Kidney (tissue), 14 donors: ENCODE data around the gene GJA3. TPM values are rescaled to one million over a fixed set of nuclear protein-coding genes. Genes with fewer than 3 reads are reported as not detected.

Experiments
- DNase-seq, 5 donors: peaks; one replicate each; pipeline ENCODE4 v3.0.0-alpha.2; 2013 to 2020
- FAIRE-seq: peaks from 2 replicates; lab custom pipeline; 2012; peaks lifted over from hg19 to GRCh38; lab: Jason Lieb, UNC
- H3K27ac ChIP-seq, 2 donors: one replicate each; pipeline ENCODE4 v1.7.0; 2013; ENCODE audit warnings: low read depth in 2 of 2, low read length in 2 of 2, inconsistent platforms in 1 of 2
- H3K27me3 ChIP-seq: one replicate; pipeline ENCODE4 v1.7.1; 2013; ENCODE audit warnings: low read length, inconsistent platforms; ENCODE audit not compliant: control insufficient read depth, insufficient read depth
- H3K36me3 ChIP-seq, 3 donors: one replicate each; pipeline versions ENCODE4 v1.7.0 to v1.7.1; 2013; ENCODE audit warnings: low read length in 3 of 3, control low read depth in 1 of 3, inconsistent platforms in 1 of 3; ENCODE audit not compliant: insufficient read depth in 3 of 3, control insufficient read depth in 2 of 3
- H3K4me1 ChIP-seq, 3 donors: one replicate each; pipeline versions ENCODE4 v1.7.0 to v1.7.1; 2013; ENCODE audit warnings: low read length in 3 of 3, inconsistent platforms in 1 of 3, low read depth in 1 of 3; ENCODE audit not compliant: control insufficient read depth in 2 of 3, insufficient read depth in 2 of 3
- H3K4me3 ChIP-seq, 3 donors: one replicate each; pipeline versions ENCODE4 v1.7.0 to v1.8.1; 2013; ENCODE audit warnings: low read length in 3 of 3, control low read depth in 1 of 3, inconsistent platforms in 1 of 3
- H3K9ac ChIP-seq, 3 donors: one replicate each; pipeline versions ENCODE4 v1.7.0 to v1.7.1; 2013; ENCODE audit warnings: low read length in 3 of 3, control low read depth in 1 of 3, inconsistent platforms in 1 of 3
- H3K9me3 ChIP-seq, 3 donors: one replicate each; pipeline versions ENCODE4 v1.7.0 to v1.7.1; 2013; ENCODE audit warnings: low read length in 3 of 3, control low read depth in 1 of 3, inconsistent platforms in 1 of 3; ENCODE audit not compliant: control insufficient read depth in 2 of 3, insufficient read depth in 1 of 3
- intact Hi-C: fragments of 100-400 bp; cut with DNase I; formaldehyde crosslinking; loops from one replicate; pipeline ENCODE4 v1.11.1; 2022
- polyA plus RNA-seq: library from polyadenylated mRNA; stranded (reverse); fragments of 350-450 nt; fragmentation: Illumina TruSeq; extraction: RNeasy Lipid Tissue Mini Kit (QIAGEN cat#74804); gene quantifications from one replicate; pipeline ENCODE4 v1.2.3, GENCODE V29; 2014; ENCODE audit warnings: low read depth, low replicate concordance; ENCODE audit not compliant: insufficient read depth
- total RNA-seq: library from RNA; stranded (reverse); fragmentation: NEBNext Ultra II Directional; extraction: Animal tissue kit (Norgen Biotek cat#: 25700); gene quantifications from one replicate; pipeline ENCODE4 v1.2.1, GENCODE V29; 2021
- TF ChIP-seq, protein P1 (sequence below): IDR thresholded peaks from 3 replicates; pipeline ENCODE4 v1.5.1; 2012; ENCODE audit warnings: mild to moderate bottlenecking, moderate library complexity, borderline replicate concordance; ENCODE audit not compliant: insufficient read depth; ENCODE audit errors: extremely low read depth
- donor health status: control.
- donor health status: control.
- donor health status: control.
- donor health status: control.
- donor health status: control.
- donor health status: DM: yes; HTN: yes; CAD: no.
- donor health status: Normal renal cell carcinoma (clear cell type).

Gene GJA3
- total and polyA plus RNA-seq, 2 donors from 2014 or later: 0.16 to 1.1 TPM

DNA sequence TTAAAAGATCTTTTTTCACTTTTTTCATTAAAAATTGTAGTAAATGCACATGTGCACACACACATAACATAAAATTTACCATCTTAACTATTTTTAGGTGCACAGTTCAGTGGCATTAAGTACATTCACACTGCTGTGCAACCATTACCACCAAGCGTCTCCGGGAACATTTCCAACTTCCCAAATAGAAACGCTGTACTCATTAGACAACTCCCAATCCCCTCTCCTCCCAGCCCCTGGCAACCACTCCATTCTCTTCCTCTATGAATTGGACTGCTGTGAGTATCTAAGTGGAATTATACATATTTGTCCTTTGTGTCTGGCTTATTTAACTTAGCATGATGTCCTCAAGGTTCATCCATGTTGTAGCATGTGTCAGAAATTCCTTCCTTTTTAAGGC lies 20.3 kb upstream of the GJA3 start:
- Histone ChIP-seq H3K36me3 (no peaks in the 10 kb centered on the region), H3K9ac (no peak overlapping the region), H3K9me3 (no peaks in the 10 kb centered on the region), H3K4me3 (no peak overlapping the region), H3K27ac (no peak overlapping the region), H3K27me3 (peaks cover 3% of the 10 kb centered on the region), H3K4me1 (peaks cover 0 to 2% (median 0%) of the 10 kb centered on the region in 3 donors)
- TF ChIP-seq, protein P1, sequence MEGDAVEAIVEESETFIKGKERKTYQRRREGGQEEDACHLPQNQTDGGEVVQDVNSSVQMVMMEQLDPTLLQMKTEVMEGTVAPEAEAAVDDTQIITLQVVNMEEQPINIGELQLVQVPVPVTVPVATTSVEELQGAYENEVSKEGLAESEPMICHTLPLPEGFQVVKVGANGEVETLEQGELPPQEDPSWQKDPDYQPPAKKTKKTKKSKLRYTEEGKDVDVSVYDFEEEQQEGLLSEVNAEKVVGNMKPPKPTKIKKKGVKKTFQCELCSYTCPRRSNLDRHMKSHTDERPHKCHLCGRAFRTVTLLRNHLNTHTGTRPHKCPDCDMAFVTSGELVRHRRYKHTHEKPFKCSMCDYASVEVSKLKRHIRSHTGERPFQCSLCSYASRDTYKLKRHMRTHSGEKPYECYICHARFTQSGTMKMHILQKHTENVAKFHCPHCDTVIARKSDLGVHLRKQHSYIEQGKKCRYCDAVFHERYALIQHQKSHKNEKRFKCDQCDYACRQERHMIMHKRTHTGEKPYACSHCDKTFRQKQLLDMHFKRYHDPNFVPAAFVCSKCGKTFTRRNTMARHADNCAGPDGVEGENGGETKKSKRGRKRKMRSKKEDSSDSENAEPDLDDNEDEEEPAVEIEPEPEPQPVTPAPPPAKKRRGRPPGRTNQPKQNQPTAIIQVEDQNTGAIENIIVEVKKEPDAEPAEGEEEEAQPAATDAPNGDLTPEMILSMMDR: no peak
- no peak for FAIRE-seq
- intact Hi-C loops: no loop called here
- no peak for DNase-seq

- Histone ChIP-seq H3K27me3 (peaks cover 3% of the 10 kb centered on the region), H3K36me3 (no peaks in the 10 kb centered on the region), H3K9me3 (no peaks in the 10 kb centered on the region), H3K9ac (no peak overlapping the region), H3K27ac (no peak overlapping the region), H3K4me1 (no peaks in the 10 kb centered on the region), H3K4me3 (no peak overlapping the region)
- intact Hi-C loops: no loop called here
- TF ChIP-seq, protein P1: no peak
- FAIRE-seq: no peak
- no peak for DNase-seq
Measured at GRCh38 chr13:20178156-20178555, 17.3 kb upstream of the GJA3 start.

GRCh38 chr13:20177049-20177831 lies 16.4 kb upstream of the GJA3 start:
- Histone ChIP-seq H3K27me3 (peaks cover 3% of the 10 kb centered on the region), H3K27ac (no peak overlapping the region), H3K36me3 (no peaks in the 10 kb centered on the region), H3K4me1 (no peaks in the 10 kb centered on the region), H3K9me3 (no peaks in the 10 kb centered on the region), H3K9ac (no peak overlapping the region), H3K4me3 (no peak overlapping the region)
- no peak for FAIRE-seq
- TF ChIP-seq, protein P1: no peak
- intact Hi-C loops: no loop called here
- DNase-seq: peak in 3 of 5 donors; percentile 31 to 74 (median 66)
